ENCODE data around the gene MAP4K4.
"Not testable (repeated sequence)": the region's sequence is repeated elsewhere in the genome, so short reads cannot be mapped to it uniquely, and the experiment has no call there.

Gene MAP4K4

GRCh38 chr2:101930847-101931246 lies 233.3 kb downstream of the MAP4K4 start:
- DNase-seq = peak in 1 of 2 donors; percentile 29

- DNase-seq = peak; percentile 76 to 77
Measured at GRCh38 chr2:101931402-101931801, 233.9 kb downstream of the MAP4K4 start.

- not testable (repeated sequence) for DNase-seq
Measured at GRCh38 chr2:101935764-101936163, 238.3 kb downstream of the MAP4K4 start.

- DNase-seq = no peak
Measured at GRCh38 chr2:101942851-101943250, 245.3 kb downstream of the MAP4K4 start.

Measured in inflammatory macrophage treated with lipopolysaccharide for 1 hour (primary cell).